Measurements from ENCODE around the gene HAPSTR1.

Gene HAPSTR1

GRCh38 chr16:9128346-9129342 lies 37.2 kb downstream of the HAPSTR1 start:
- Mint-ChIP-seq H3K36me3 (ENCODE audit: low read depth) (peaks cover 5% of the 10 kb centered on the region), H3K27me3 (ENCODE audit: low read depth) (no peaks in the 10 kb centered on the region), H3K4me1 (ENCODE audit: low read depth) (peaks cover 27% of the 10 kb centered on the region), H3K9me3 (no peaks in the 10 kb centered on the region), H3K4me3 (no peak overlapping the region), H3K27ac (no peak overlapping the region)

- Mint-ChIP-seq H3K27me3 (ENCODE audit: low read depth) (peaks cover 4% of the 10 kb centered on the region), H3K9me3 (no peaks in the 10 kb centered on the region), H3K36me3 (ENCODE audit: low read depth) (peaks cover 2% of the 10 kb centered on the region), H3K4me3 (no peak overlapping the region), H3K27ac (no peak overlapping the region), H3K4me1 (ENCODE audit: low read depth) (peaks cover 9% of the 10 kb centered on the region)
Observed at GRCh38 chr16:9134306-9134705, 42.9 kb downstream of the HAPSTR1 start.

GRCh38 chr16:9134739-9135138 lies 43.3 kb downstream of the HAPSTR1 start:
- Mint-ChIP-seq H3K36me3 (ENCODE audit: low read depth) (peaks cover 2% of the 10 kb centered on the region), H3K4me3 (no peak overlapping the region), H3K4me1 (ENCODE audit: low read depth) (peaks cover 11% of the 10 kb centered on the region), H3K27me3 (ENCODE audit: low read depth) (peaks cover 4% of the 10 kb centered on the region), H3K9me3 (no peaks in the 10 kb centered on the region), H3K27ac (no peak overlapping the region)

- Mint-ChIP-seq H3K4me1 (ENCODE audit: low read depth) (peaks cover 14% of the 10 kb centered on the region), H3K9me3 (no peaks in the 10 kb centered on the region), H3K27me3 (ENCODE audit: low read depth) (peaks cover 4% of the 10 kb centered on the region), H3K4me3 (no peak overlapping the region), H3K36me3 (ENCODE audit: low read depth) (peaks cover 2% of the 10 kb centered on the region), H3K27ac (no peak overlapping the region)
Observed at GRCh38 chr16:9135797-9136196, 44.4 kb downstream of the HAPSTR1 start.

GRCh38 chr16:9136596-9136995 lies 45.2 kb downstream of the HAPSTR1 start:
- Mint-ChIP-seq H3K4me1 (ENCODE audit: low read depth) (peaks cover 14% of the 10 kb centered on the region), H3K27me3 (ENCODE audit: low read depth) (peaks cover 4% of the 10 kb centered on the region), H3K27ac (no peak overlapping the region), H3K36me3 (ENCODE audit: low read depth) (peaks cover 2% of the 10 kb centered on the region), H3K9me3 (no peaks in the 10 kb centered on the region), H3K4me3 (no peak overlapping the region)

- peaks cover 4% of the 10 kb centered on the region for H3K27me3 Mint-ChIP-seq (ENCODE audit: low read depth)
- H3K9me3 Mint-ChIP-seq: no peaks in the 10 kb centered on the region
- H3K36me3 Mint-ChIP-seq (ENCODE audit: low read depth): peaks cover 2% of the 10 kb centered on the region
- no peak overlapping the region for H3K27ac Mint-ChIP-seq
- H3K4me1 Mint-ChIP-seq (ENCODE audit: low read depth): peaks cover 14% of the 10 kb centered on the region
- H3K4me3 Mint-ChIP-seq: no peak overlapping the region
Observed at GRCh38 chr16:9138021-9138680, 46.7 kb downstream of the HAPSTR1 start.

GRCh38 chr16:9138731-9139501 lies 47.5 kb downstream of the HAPSTR1 start:
- H3K9me3 Mint-ChIP-seq: no peaks in the 10 kb centered on the region
- peaks cover 2% of the 10 kb centered on the region for H3K36me3 Mint-ChIP-seq (ENCODE audit: low read depth)
- peaks cover 4% of the 10 kb centered on the region for H3K27me3 Mint-ChIP-seq (ENCODE audit: low read depth)
- H3K4me1 Mint-ChIP-seq (ENCODE audit: low read depth): peaks cover 14% of the 10 kb centered on the region
- no peak overlapping the region for H3K4me3 Mint-ChIP-seq
- no peak overlapping the region for H3K27ac Mint-ChIP-seq

GRCh38 chr16:9139965-9140364 lies 48.5 kb downstream of the HAPSTR1 start:
- H3K4me3 Mint-ChIP-seq: no peak overlapping the region
- H3K36me3 Mint-ChIP-seq (ENCODE audit: low read depth): no peaks in the 10 kb centered on the region
- no peaks in the 10 kb centered on the region for H3K9me3 Mint-ChIP-seq
- no peak overlapping the region for H3K27ac Mint-ChIP-seq
- peaks cover 4% of the 10 kb centered on the region for H3K27me3 Mint-ChIP-seq (ENCODE audit: low read depth)
- H3K4me1 Mint-ChIP-seq (ENCODE audit: low read depth): peaks cover 12% of the 10 kb centered on the region

Data from T-helper 1 cell treated with Interleukin-12 subunit alpha and Interleukin-12 subunit beta and Interleukin-4 antibody, amounts not matched to agents 30 μg/mL and 1 μg/mL, for 36 hours (primary cell).